ENCODE data around the gene DAB2.

DNA sequence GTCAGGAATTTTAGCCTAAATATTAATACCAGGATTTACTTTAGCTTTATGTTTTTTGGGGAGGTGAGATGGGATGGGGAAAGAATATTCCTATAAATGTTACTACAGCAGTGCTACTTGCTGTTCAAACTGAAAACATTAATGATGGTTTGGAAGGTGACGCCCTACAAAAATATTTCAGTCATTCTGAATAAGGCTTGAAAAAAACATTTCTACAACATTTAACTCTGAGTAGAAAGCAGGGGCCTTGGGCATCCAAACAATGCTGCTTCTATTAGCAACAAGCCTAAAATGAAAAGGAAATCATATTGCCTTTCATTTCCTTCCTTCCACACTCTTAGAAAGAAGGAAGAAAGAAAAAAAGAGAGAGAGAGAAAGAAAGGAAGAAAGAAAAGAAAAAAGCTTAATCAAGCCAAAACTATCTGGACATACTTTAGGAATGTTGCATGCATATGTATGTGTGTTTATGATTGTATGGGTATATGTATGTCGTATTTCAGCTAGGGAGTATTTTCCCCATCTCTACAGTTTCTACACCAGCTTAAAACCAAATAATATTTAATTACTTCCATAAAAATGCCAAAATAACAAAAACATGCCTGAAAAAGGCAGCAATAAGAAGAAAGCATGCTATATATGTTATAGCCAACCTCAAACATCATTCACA, 16.3 kb upstream of the DAB2 start:
- TF ChIP-seq, protein P1, sequence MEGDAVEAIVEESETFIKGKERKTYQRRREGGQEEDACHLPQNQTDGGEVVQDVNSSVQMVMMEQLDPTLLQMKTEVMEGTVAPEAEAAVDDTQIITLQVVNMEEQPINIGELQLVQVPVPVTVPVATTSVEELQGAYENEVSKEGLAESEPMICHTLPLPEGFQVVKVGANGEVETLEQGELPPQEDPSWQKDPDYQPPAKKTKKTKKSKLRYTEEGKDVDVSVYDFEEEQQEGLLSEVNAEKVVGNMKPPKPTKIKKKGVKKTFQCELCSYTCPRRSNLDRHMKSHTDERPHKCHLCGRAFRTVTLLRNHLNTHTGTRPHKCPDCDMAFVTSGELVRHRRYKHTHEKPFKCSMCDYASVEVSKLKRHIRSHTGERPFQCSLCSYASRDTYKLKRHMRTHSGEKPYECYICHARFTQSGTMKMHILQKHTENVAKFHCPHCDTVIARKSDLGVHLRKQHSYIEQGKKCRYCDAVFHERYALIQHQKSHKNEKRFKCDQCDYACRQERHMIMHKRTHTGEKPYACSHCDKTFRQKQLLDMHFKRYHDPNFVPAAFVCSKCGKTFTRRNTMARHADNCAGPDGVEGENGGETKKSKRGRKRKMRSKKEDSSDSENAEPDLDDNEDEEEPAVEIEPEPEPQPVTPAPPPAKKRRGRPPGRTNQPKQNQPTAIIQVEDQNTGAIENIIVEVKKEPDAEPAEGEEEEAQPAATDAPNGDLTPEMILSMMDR (conservative IDR thresholded peaks at IDR 0.05; ENCODE audit: low read length), result no peak
- no peak for TF ChIP-seq EZH2phosphoT487 (IDR thresholded peaks at IDR 0.05; ENCODE audit: borderline replicate concordance, low read depth, low read length)
